GM23338 (cell line): Measurements from ENCODE around the gene PMIS2. TPM values are rescaled to one million over a fixed set of nuclear protein-coding genes. Genes with fewer than 3 reads are reported as not detected.

Source experiments
- ATAC-seq: fragments of 200-7000 bp; cut with Tn5 transposase; 3 replicates; pipeline ENCODE4 v1.9.1; 2020
- DNase-seq: peaks from one replicate; pipeline ENCODE4 v3.0.0-alpha.2; 2015; ENCODE audit warnings: low spot score
- H2AFZ ChIP-seq: fragments of 200-600 bp; sonication (generic); 2 replicates; pipeline ENCODE4 v1.8.0; 2016; ENCODE audit warnings: antibody characterized with exemption, mild to moderate bottlenecking, moderate library complexity
- H3F3A ChIP-seq: fragments of 200-600 bp; sonication (generic); replicated peaks from 2 replicates; pipeline ENCODE4 v1.8.0; 2017; ENCODE audit warnings: antibody characterized with exemption, mixed run types, low read depth
- H3K27ac ChIP-seq: fragments of 200-600 bp; sonication (generic); 2 replicates; pipeline ENCODE4 v1.6.1; 2016; ENCODE audit warnings: low read depth
- H3K27me3 ChIP-seq: fragments of 200-600 bp; sonication (generic); 2 replicates; pipeline ENCODE4 v1.8.0; 2016; ENCODE audit warnings: mild to moderate bottlenecking, mixed run types, moderate library complexity; ENCODE audit not compliant: insufficient read depth
- H3K36me3 ChIP-seq: fragments of 200-600 bp; sonication (generic); 2 replicates; pipeline ENCODE4 v1.8.0; 2016; ENCODE audit warnings: mild to moderate bottlenecking; ENCODE audit not compliant: insufficient read depth
- H3K4me1 ChIP-seq: fragments of 200-600 bp; sonication (generic); 2 replicates; pipeline ENCODE4 v1.8.0; 2016; ENCODE audit warnings: mild to moderate bottlenecking, moderate library complexity; ENCODE audit not compliant: insufficient read depth
- H3K4me2 ChIP-seq: fragments of 200-600 bp; sonication (generic); 2 replicates; pipeline ENCODE4 v1.7.1; 2017; ENCODE audit warnings: mixed run types
- H3K4me3 ChIP-seq: fragments of 200-600 bp; sonication (generic); 2 replicates; pipeline ENCODE4 v1.6.1; 2016; ENCODE audit warnings: mixed run types
- H3K79me2 ChIP-seq: fragments of 200-600 bp; sonication (generic); replicated peaks from 2 replicates; pipeline ENCODE4 v1.8.0; 2017; ENCODE audit warnings: mild to moderate bottlenecking; ENCODE audit not compliant: insufficient read depth
- H3K9me2 ChIP-seq: fragments of 200-600 bp; sonication (generic); 2 replicates; pipeline ENCODE4 v1.8.0; 2017; ENCODE audit not compliant: insufficient read depth
- H4K20me1 ChIP-seq: fragments of 200-600 bp; sonication (generic); replicated peaks from 2 replicates; pipeline ENCODE4 v1.8.0; 2017; ENCODE audit warnings: mild to moderate bottlenecking; ENCODE audit not compliant: insufficient read depth
- H3K27ac Mint-ChIP-seq: 2 replicates; pipeline ENCODE4 v1.8.0; 2020; ENCODE audit warnings: inconsistent platforms, mild to moderate bottlenecking, moderate library complexity, mixed read lengths
- H3K27me3 Mint-ChIP-seq: 3 replicates; pipeline ENCODE4 v1.8.0; 2022; ENCODE audit warnings: low read depth, mild to moderate bottlenecking, moderate library complexity, mixed read lengths, inconsistent platforms; ENCODE audit not compliant: insufficient read depth, poor library complexity
- H3K36me3 Mint-ChIP-seq: 3 replicates; pipeline ENCODE4 v1.8.0; 2021; ENCODE audit warnings: low read depth, mild to moderate bottlenecking, inconsistent platforms, moderate library complexity, mixed read lengths
- H3K4me1 Mint-ChIP-seq: 3 replicates; pipeline ENCODE4 v1.8.0; 2020; ENCODE audit warnings: mild to moderate bottlenecking, inconsistent platforms, mixed read lengths
- H3K4me3 Mint-ChIP-seq: 3 replicates; pipeline ENCODE4 v1.8.0; 2021; ENCODE audit warnings: moderate library complexity, mild to moderate bottlenecking, inconsistent platforms, mixed read lengths
- H3K9me3 Mint-ChIP-seq: 3 replicates; pipeline ENCODE4 v1.8.0; 2020; ENCODE audit warnings: moderate library complexity, mild to moderate bottlenecking, inconsistent platforms, mixed read lengths
- EZH2phosphoT487 ChIP-seq: fragments of 200-600 bp; sonication (generic); IDR thresholded peaks from one replicate; pipeline ENCODE4 v1.8.1; 2018; ENCODE audit warnings: antibody characterized with exemption; ENCODE audit not compliant: unreplicated experiment
- NANOG ChIP-seq: IDR thresholded peaks from 2 replicates; pipeline ENCODE4 v1.6.1; 2016; ENCODE audit warnings: antibody characterized with exemption, borderline replicate concordance
- ZNF331 ChIP-seq: fragments of 250-450 bp; sonication (Bioruptor Pico); IDR thresholded peaks from 2 replicates; pipeline ENCODE4 v1.5.0; 2020; ENCODE audit warnings: low read depth, mild to moderate bottlenecking, moderate library complexity
- polyA plus RNA-seq: library from polyadenylated mRNA; unstranded; fragments of >200 nt; fragmentation: Nextera tagmentation; extraction: Ambion mirVana; gene quantifications from 2 replicates; pipeline ENCODE4 v1.2.1, GENCODE V29; 2016
- total RNA-seq: library from RNA; depleted of rRNA; stranded (reverse); fragments of >200 nt; shearing (Covaris generic); gene quantifications from 2 replicates; pipeline ENCODE4 v1.2.3, GENCODE V29; 2014
- TF ChIP-seq, protein P1 (sequence below): fragments of 250-450 bp; sonication (Bioruptor Pico); IDR thresholded peaks from 2 replicates; pipeline ENCODE4 v1.5.0; 2020; ENCODE audit warnings: mild to moderate bottlenecking, moderate library complexity
- TF ChIP-seq, protein P2 (sequence below), 2 experiments: fragments of 200-600 bp in 1 of 2; sonication (generic) in 1 of 2; conservative IDR thresholded peaks; 2 replicates each; pipeline versions ENCODE4 v1.5.1 to v1.6.1; 2016 to 2017; ENCODE audit warnings: antibody characterized with exemption in 2 of 2, low read depth in 2 of 2, mild to moderate bottlenecking in 2 of 2, moderate library complexity in 1 of 2

PMIS2 gene
- total and polyA plus RNA-seq, 2 experiments from 2014 or later: not detected

DNA sequence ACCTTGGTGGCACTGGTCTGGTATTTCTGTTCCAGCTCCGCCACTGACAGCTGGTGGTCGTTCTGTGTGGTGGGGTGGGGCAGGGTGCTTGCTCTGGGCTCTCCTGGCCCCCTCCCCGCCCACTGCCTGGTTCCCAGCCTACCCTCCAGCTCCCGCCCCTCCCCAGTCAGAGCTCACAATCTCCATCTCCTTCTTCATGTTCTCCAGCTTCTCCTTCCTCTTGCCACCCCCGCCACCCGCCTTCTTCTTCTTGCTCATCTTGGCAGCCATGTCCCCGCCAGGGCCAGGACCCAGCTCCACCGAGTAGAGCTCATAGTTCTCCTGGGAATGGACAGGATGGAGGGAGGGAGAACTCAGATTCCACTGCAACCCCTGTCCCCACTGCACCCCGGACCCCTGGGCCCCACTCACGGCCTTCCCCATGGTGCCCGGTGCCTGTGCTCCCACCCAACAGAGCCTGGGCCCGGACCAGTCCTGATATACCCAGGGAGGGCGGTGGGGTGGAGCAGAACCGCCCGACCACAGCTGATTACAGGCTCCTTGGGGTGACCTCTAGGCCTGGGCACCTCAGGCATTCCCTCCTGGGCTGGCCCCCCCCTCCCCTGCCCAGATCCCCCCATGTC, 22.7 kb upstream of the PMIS2 start, which contains the start of gene ATP4A (continued):
- TF ChIP-seq, protein P1, sequence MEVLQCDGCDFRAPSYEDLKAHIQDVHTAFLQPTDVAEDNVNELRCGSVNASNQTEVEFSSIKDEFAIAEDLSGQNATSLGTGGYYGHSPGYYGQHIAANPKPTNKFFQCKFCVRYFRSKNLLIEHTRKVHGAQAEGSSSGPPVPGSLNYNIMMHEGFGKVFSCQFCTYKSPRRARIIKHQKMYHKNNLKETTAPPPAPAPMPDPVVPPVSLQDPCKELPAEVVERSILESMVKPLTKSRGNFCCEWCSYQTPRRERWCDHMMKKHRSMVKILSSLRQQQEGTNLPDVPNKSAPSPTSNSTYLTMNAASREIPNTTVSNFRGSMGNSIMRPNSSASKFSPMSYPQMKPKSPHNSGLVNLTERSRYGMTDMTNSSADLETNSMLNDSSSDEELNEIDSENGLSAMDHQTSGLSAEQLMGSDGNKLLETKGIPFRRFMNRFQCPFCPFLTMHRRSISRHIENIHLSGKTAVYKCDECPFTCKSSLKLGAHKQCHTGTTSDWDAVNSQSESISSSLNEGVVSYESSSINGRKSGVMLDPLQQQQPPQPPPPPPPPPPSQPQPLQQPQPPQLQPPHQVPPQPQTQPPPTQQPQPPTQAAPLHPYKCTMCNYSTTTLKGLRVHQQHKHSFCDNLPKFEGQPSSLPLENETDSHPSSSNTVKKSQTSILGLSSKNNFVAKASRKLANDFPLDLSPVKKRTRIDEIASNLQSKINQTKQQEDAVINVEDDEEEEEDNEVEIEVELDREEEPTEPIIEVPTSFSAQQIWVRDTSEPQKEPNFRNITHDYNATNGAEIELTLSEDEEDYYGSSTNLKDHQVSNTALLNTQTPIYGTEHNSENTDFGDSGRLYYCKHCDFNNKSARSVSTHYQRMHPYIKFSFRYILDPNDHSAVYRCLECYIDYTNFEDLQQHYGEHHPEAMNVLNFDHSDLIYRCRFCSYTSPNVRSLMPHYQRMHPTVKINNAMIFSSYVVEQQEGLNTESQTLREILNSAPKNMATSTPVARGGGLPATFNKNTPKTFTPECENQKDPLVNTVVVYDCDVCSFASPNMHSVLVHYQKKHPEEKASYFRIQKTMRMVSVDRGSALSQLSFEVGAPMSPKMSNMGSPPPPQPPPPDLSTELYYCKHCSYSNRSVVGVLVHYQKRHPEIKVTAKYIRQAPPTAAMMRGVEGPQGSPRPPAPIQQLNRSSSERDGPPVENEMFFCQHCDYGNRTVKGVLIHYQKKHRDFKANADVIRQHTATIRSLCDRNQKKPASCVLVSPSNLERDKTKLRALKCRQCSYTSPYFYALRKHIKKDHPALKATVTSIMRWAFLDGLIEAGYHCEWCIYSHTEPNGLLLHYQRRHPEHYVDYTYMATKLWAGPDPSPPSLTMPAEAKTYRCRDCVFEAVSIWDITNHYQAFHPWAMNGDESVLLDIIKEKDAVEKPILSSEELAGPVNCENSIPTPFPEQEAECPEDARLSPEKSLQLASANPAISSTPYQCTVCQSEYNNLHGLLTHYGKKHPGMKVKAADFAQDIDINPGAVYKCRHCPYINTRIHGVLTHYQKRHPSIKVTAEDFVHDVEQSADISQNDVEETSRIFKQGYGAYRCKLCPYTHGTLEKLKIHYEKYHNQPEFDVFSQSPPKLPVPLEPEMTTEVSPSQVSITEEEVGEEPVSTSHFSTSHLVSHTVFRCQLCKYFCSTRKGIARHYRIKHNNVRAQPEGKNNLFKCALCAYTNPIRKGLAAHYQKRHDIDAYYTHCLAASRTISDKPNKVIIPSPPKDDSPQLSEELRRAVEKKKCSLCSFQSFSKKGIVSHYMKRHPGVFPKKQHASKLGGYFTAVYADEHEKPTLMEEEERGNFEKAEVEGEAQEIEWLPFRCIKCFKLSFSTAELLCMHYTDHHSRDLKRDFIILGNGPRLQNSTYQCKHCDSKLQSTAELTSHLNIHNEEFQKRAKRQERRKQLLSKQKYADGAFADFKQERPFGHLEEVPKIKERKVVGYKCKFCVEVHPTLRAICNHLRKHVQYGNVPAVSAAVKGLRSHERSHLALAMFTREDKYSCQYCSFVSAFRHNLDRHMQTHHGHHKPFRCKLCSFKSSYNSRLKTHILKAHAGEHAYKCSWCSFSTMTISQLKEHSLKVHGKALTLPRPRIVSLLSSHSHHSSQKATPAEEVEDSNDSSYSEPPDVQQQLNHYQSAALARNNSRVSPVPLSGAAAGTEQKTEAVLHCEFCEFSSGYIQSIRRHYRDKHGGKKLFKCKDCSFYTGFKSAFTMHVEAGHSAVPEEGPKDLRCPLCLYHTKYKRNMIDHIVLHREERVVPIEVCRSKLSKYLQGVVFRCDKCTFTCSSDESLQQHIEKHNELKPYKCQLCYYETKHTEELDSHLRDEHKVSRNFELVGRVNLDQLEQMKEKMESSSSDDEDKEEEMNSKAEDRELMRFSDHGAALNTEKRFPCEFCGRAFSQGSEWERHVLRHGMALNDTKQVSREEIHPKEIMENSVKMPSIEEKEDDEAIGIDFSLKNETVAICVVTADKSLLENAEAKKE: no peak
- TF ChIP-seq NANOG (no peak), EZH2phosphoT487 (no peak), ZNF331 (CRISPR knock-in tag) (no peak)
- TF ChIP-seq, protein P2, sequence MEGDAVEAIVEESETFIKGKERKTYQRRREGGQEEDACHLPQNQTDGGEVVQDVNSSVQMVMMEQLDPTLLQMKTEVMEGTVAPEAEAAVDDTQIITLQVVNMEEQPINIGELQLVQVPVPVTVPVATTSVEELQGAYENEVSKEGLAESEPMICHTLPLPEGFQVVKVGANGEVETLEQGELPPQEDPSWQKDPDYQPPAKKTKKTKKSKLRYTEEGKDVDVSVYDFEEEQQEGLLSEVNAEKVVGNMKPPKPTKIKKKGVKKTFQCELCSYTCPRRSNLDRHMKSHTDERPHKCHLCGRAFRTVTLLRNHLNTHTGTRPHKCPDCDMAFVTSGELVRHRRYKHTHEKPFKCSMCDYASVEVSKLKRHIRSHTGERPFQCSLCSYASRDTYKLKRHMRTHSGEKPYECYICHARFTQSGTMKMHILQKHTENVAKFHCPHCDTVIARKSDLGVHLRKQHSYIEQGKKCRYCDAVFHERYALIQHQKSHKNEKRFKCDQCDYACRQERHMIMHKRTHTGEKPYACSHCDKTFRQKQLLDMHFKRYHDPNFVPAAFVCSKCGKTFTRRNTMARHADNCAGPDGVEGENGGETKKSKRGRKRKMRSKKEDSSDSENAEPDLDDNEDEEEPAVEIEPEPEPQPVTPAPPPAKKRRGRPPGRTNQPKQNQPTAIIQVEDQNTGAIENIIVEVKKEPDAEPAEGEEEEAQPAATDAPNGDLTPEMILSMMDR (conservative IDR thresholded peaks at IDR 0.05; ENCODE audit: low read depth in 2 of 2): no peak

DNA sequence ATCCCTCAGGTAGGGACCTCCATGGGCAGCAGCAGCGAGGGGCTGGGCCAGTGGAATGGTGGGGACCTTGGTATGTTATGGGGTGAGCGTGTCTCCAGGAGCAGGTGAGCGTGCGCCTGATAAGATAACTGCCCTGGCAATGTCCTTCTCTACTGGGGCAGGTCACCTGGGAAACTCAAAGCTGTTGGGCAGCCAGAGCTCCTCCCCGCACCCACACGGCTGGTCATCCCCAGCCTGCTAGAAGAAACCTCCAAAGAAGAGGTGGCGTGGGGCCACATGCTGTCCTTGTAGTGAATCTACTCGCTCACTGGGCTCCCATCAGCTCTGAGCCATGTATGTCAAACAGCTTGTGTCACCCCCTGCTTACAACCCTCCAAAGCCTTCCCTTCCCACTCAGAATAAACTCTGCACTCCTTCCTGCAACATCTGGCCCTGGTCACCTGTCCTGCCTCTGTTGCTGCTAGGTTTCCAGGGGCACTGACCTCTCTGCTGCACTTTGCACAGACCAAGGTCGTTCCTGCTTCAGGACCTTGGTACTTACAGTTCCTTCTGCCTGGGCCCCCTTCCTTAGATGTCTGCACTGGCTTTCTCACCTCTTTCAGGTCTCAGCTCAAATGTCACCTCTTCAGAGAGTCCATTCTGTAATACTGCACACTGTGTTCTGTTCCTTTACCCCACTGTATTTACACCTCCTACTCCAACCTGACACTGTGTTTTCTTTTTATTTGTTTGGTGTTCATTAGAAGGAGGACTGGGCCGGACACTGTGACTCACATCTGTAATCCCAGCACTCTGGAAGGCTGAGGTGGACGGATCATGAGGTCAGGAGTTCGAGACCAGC, 20.7 kb upstream of the PMIS2 start:
- H4K20me1 ChIP-seq: no peaks in the 10 kb centered on the region
- H3K27me3 ChIP-seq: no peaks in the 10 kb centered on the region
- H3K4me1 ChIP-seq: no peaks in the 10 kb centered on the region
- no peaks in the 10 kb centered on the region for H3K9me3 Mint-ChIP-seq
- no peaks in the 10 kb centered on the region for H3F3A ChIP-seq
- no peak overlapping the region for H2AFZ ChIP-seq
- DNase-seq: no peak
- H3K36me3 ChIP-seq: no peaks in the 10 kb centered on the region
- H3K27ac ChIP-seq: no peak overlapping the region
- no peak overlapping the region for H3K4me2 ChIP-seq
- peaks cover 8% of the 10 kb centered on the region for H3K27me3 Mint-ChIP-seq
- H3K36me3 Mint-ChIP-seq: no peaks in the 10 kb centered on the region; the same call in 2 of the 3 replicates
- H3K4me3 Mint-ChIP-seq: no peak overlapping the region
- no peaks in the 10 kb centered on the region for H3K9me2 ChIP-seq
- H3K4me3 ChIP-seq: no peak overlapping the region
- ATAC-seq: no peak
- H3K4me1 Mint-ChIP-seq: peaks cover 8% of the 10 kb centered on the region
- no peak overlapping the region for H3K27ac Mint-ChIP-seq
- no peaks in the 10 kb centered on the region for H3K79me2 ChIP-seq
- TF ChIP-seq, protein P1: no peak
